ENCODE measurements around the gene PPARGC1A.

The PPARGC1A gene

DNA sequence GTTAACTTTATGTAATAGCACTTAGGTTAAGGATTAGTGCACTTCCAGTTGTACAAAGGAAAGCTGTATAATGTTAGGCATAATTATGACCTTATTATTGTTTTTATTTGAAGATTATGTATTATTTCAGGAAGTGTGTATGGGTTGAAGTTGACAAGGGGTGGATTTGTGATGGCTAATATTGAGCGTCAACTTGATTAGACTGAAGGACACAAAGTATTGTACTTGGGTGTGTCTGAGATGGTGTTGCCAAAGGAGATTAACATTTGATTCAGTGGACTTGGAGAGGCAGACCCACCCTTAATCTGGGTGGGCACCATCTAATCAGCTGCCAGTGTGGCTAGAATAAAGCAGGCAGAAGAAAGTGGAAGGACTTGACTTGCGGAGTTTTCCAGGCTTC lies 127.3 kb downstream of the PPARGC1A start:
- peaks cover 6% of the 10 kb centered on the region for H3K27me3 Mint-ChIP-seq (ENCODE audit: low read depth, poor library complexity)
- H3K36me3 Mint-ChIP-seq (ENCODE audit: low read depth) = no peaks in the 10 kb centered on the region
- H3K27ac Mint-ChIP-seq = no peak overlapping the region
- H3K4me3 Mint-ChIP-seq = no peak overlapping the region
- TF ChIP-seq, protein P1, sequence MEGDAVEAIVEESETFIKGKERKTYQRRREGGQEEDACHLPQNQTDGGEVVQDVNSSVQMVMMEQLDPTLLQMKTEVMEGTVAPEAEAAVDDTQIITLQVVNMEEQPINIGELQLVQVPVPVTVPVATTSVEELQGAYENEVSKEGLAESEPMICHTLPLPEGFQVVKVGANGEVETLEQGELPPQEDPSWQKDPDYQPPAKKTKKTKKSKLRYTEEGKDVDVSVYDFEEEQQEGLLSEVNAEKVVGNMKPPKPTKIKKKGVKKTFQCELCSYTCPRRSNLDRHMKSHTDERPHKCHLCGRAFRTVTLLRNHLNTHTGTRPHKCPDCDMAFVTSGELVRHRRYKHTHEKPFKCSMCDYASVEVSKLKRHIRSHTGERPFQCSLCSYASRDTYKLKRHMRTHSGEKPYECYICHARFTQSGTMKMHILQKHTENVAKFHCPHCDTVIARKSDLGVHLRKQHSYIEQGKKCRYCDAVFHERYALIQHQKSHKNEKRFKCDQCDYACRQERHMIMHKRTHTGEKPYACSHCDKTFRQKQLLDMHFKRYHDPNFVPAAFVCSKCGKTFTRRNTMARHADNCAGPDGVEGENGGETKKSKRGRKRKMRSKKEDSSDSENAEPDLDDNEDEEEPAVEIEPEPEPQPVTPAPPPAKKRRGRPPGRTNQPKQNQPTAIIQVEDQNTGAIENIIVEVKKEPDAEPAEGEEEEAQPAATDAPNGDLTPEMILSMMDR (IDR thresholded peaks at IDR 0.05) = no peak
- no peak for DNase-seq
- H3K9me3 Mint-ChIP-seq = peaks cover 4% of the 10 kb centered on the region
- H3K4me1 Mint-ChIP-seq = no peaks in the 10 kb centered on the region

DNA sequence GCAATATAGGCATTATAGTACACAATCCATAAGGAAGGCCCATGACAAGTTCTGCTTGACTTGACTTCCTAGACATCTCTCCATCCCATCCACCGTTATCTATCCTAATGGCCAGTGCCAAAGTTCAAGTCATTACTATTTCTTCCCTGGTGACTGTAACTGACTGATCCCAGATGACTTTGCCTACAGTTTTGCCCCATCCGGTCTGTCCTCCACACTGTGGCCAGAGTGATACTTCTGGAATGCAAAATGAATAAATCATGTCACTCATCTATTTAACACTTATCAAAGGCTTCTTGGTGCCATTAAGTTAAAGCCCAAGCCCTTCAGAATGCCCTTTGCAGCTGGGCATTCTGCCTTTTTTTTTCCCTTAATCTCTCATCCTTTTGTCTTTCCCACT lies 130.8 kb downstream of the PPARGC1A start:
- no peaks in the 10 kb centered on the region for H3K4me1 Mint-ChIP-seq
- peaks cover 6% of the 10 kb centered on the region for H3K27me3 Mint-ChIP-seq (ENCODE audit: low read depth, poor library complexity)
- no peak for DNase-seq
- H3K36me3 Mint-ChIP-seq (ENCODE audit: low read depth) = no peaks in the 10 kb centered on the region
- H3K9me3 Mint-ChIP-seq = peaks cover 4% of the 10 kb centered on the region
- H3K27ac Mint-ChIP-seq = no peak overlapping the region
- H3K4me3 Mint-ChIP-seq = no peak overlapping the region
- TF ChIP-seq, protein P1 (IDR thresholded peaks at IDR 0.05) = no peak

DNA sequence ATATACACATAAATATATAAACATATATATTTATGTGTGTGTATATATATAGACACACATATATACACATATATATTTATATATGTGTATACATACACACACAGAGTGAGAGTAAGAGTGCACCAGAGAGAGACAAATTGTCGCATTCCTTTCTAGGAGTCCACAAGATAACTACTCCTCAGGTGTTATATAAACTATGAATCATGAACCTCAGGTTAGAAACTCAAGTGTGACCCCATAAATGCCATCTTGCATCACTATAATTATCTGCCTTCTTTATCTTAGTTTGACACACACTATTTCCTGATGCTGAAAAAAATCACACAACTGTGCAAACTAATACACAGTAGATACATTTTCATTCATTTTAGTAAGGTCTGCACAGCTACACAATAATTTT lies 135.2 kb downstream of the PPARGC1A start:
- TF ChIP-seq, protein P1 (IDR thresholded peaks at IDR 0.05) = no peak
- no peak for DNase-seq
- Mint-ChIP-seq H3K27me3 (ENCODE audit: low read depth, poor library complexity) (no peaks in the 10 kb centered on the region), H3K36me3 (ENCODE audit: low read depth) (no peaks in the 10 kb centered on the region), H3K27ac (no peak overlapping the region), H3K4me1 (no peaks in the 10 kb centered on the region), H3K9me3 (peaks cover under 1% of the 10 kb centered on the region), H3K4me3 (no peak overlapping the region)

DNA sequence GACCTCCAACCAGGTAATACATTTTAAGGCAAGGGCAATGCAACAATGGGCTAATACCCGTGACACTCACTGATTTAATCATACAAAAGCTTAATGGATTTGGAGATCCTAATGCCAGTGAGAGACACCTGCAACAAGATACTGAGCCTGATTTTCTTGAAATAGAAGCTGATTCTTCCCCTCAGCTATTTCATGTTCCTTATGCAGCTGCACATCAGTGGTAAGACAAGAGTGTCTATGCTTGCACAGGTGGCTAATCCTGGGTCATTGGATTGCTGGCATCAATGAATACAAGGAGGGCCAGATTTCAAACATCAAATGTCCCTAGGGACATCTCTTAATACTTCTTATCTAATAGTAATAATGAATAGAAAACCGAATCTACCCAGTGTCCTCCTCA lies 139.7 kb downstream of the PPARGC1A start:
- TF ChIP-seq, protein P1 (IDR thresholded peaks at IDR 0.05) = no peak

DNA sequence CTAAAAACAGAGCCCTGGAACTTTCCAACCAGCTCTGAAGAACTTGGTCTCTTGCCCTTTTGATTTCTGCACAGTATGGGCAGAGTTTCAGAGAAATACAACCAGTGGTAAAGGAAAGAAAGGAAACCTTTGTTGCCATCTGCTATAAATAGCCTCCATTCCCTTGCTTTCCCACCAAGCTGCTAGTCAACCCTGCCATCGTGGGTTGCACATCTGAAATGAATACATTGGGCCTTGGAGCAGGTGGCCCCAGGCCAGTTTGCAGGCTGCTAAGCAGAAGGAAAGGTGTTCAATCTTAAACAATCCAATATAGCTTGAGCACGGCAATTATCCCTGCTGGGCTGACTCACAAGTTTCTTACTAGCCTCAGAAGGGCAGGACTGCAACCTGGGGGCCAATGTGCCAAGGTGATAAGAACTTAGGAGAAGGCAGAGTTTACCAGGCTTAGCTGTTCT lies 142.5 kb downstream of the PPARGC1A start:
- TF ChIP-seq, protein P1 (IDR thresholded peaks at IDR 0.05) = no peak
- peaks cover 20% of the 10 kb centered on the region for H3K9me3 Mint-ChIP-seq
- no peaks in the 10 kb centered on the region for H3K36me3 Mint-ChIP-seq (ENCODE audit: low read depth)
- no peak overlapping the region for H3K27ac Mint-ChIP-seq
- H3K4me1 Mint-ChIP-seq = peaks cover 3% of the 10 kb centered on the region
- no peak for DNase-seq
- peaks cover 14% of the 10 kb centered on the region for H3K27me3 Mint-ChIP-seq (ENCODE audit: low read depth, poor library complexity)
- no peak overlapping the region for H3K4me3 Mint-ChIP-seq

More for the DNA sequence above, 139.7 kb downstream of the PPARGC1A start:
- Mint-ChIP-seq H3K9me3 (peaks cover 13% of the 10 kb centered on the region), H3K27me3 (ENCODE audit: low read depth, poor library complexity) (peaks cover 10% of the 10 kb centered on the region), H3K27ac (no peak overlapping the region), H3K4me1 (no peaks in the 10 kb centered on the region), H3K4me3 (no peak overlapping the region), H3K36me3 (ENCODE audit: low read depth) (no peaks in the 10 kb centered on the region)
- DNase-seq = no peak

DNA sequence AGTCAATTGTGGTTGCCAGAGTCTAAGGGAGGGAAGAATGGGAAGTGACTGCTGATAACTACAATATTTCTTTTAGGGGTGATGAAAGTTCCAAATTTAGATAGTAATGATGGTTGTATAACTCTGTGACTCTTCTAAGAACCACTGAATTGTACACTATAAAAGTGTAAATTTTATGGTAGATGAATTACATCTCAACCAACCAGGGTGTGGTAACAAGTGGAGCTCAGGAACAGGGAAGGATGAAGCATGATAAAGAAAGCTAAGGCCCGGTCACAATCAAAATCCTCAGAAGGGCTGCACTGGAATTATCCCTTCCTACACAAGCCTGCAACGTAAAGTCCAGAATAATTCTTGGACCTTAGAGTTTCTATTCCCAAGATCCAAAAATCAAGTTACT lies 143.2 kb downstream of the PPARGC1A start:
- Mint-ChIP-seq H3K4me3 (no peak overlapping the region), H3K4me1 (peaks cover 9% of the 10 kb centered on the region), H3K27me3 (ENCODE audit: low read depth, poor library complexity) (peaks cover 14% of the 10 kb centered on the region), H3K9me3 (peaks cover 20% of the 10 kb centered on the region), H3K36me3 (ENCODE audit: low read depth) (no peaks in the 10 kb centered on the region), H3K27ac (no peak overlapping the region)
- TF ChIP-seq, protein P1 (IDR thresholded peaks at IDR 0.05) = no peak
- no peak for DNase-seq
